ENCODE measurements around the gene KLHL2.

The KLHL2 gene

DNA sequence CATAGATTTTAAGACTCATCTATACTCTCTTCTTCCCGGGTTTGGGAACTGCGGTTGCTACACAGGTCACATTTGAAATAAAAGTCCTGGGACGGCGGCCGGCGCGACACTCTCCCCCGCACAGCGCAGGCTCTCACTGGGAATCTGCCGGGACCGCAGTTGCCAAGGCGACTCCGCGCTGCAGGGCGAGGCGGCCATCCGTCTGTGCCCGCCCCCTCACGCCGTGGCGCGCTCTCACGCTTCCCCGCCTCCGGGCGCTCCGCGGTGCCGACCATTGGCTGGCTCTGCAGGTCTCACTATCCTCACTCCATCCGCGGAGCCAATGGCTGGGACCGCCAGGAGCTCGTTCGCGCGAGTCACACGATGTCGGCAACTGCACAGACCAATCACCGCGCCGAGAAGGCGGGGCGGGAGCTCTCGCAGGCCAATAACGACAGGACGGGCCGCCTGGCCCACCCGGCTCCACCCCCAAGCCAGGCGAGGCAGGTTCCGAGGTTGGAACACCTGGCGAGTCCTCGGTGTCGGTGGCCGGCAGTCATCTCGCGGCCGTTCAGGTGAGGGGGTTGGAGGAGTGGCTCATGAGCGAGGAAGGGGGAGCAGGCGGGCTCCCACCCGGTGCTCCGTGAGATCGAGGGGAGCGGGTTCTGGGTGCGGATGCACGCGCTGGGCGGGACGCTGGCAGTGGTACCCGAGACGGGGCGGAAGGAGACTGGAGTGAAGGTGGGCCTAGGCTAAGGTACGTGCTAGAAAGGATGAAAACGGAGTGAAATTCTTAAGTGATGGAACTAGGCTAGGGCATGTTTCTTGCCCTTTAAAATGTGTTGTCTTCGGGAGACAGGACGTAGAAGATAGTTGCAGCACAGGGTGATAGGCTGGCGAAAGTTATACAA lies 120.1 kb downstream of the KLHL2 start, which contains the start of gene MSMO1:
Gene MSMO1 (plus strand): TSS at position 459 of the 890 bp plus-strand sequence. CDS start 5,702 bp downstream, outside the sequence.
- peak; percentile 99 for DNase-seq (ENCODE audit: low read depth)
- H3K4me3 ChIP-seq (ENCODE audit: low read length) = peak within 1 kb of the TSS; percentile 95
- TF ChIP-seq, protein P1, sequence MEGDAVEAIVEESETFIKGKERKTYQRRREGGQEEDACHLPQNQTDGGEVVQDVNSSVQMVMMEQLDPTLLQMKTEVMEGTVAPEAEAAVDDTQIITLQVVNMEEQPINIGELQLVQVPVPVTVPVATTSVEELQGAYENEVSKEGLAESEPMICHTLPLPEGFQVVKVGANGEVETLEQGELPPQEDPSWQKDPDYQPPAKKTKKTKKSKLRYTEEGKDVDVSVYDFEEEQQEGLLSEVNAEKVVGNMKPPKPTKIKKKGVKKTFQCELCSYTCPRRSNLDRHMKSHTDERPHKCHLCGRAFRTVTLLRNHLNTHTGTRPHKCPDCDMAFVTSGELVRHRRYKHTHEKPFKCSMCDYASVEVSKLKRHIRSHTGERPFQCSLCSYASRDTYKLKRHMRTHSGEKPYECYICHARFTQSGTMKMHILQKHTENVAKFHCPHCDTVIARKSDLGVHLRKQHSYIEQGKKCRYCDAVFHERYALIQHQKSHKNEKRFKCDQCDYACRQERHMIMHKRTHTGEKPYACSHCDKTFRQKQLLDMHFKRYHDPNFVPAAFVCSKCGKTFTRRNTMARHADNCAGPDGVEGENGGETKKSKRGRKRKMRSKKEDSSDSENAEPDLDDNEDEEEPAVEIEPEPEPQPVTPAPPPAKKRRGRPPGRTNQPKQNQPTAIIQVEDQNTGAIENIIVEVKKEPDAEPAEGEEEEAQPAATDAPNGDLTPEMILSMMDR (conservative IDR thresholded peaks at IDR 0.05; ENCODE audit: low read length) = no peak

DNA sequence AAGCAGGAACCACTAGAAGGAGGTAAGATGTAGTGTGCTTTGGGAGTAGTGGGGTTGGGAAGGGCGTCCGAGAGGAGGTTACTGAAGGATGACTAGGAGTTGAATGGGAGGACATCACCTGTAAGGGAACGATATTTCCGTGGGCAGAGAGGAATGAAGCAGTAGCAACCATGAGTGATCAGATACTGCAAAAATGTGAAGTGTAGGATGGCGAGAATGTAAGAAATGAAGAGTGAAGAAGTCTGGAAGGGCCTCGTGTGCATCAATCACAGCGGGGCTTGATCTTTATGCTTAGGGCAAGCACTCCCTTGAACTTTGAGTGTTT lies 120.7 kb downstream of the KLHL2 start:
- TF ChIP-seq, protein P1 (conservative IDR thresholded peaks at IDR 0.05; ENCODE audit: low read length) = no peak
- peak overlapping the region; percentile 95 for H3K4me3 ChIP-seq (ENCODE audit: low read length)
- peak; percentile 28 for DNase-seq (ENCODE audit: low read depth)

- no peak for DNase-seq (ENCODE audit: low read depth)
These were observed 121.3 kb downstream of the KLHL2 start for GRCh38 chr4:165328708-165329107.

DNA sequence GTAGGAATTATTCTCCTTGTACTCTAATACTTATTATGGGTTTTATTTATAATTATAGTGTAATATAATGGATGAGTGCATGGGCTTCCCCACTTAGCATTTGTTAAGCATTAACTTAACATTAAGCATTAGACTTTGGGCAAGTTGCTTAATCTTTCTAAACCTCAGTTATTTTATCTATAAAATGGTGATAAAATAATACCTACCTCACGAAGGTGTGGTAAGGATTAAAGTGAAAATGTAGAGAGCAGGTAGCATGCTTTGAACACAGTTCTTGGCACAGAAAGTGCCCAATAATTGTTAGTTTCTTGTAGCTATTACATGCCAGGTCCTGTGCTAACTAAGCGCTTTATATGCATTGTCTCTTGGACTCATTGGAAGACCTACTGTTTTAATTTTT lies 122.7 kb downstream of the KLHL2 start:
- TF ChIP-seq, protein P1 (conservative IDR thresholded peaks at IDR 0.05; ENCODE audit: low read length) = no peak
- DNase-seq (ENCODE audit: low read depth) = no peak
- H3K4me3 ChIP-seq (ENCODE audit: low read length) = no peak overlapping the region

More at GRCh38 chr4:165328708-165329107, 121.3 kb downstream of the KLHL2 start:
- TF ChIP-seq, protein P1 (conservative IDR thresholded peaks at IDR 0.05; ENCODE audit: low read length) = no peak
- peak overlapping the region; percentile 95 for H3K4me3 ChIP-seq (ENCODE audit: low read length)

DNA sequence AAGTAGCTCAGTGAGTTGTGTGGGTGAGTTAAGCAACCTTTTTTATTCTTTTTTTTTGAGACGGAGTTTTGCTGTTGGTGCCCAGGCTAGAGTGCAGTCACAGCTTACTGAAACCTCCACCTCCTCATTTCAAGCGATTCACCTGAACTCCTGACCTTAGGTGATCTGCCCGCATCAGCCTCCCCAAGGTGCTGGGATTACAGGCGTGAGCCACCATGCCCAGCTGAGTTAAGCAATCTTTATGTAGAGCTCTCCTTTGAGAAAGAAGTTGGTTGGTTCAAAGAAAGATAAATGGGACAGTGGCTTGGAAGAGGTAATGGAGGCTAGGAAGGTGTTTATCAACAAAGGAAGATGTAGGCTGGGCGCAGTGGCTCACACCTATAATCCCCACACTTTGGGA lies 123.3 kb downstream of the KLHL2 start:
- TF ChIP-seq, protein P1 (conservative IDR thresholded peaks at IDR 0.05; ENCODE audit: low read length) = no peak
- H3K4me3 ChIP-seq (ENCODE audit: low read length) = no peak overlapping the region
- no peak for DNase-seq (ENCODE audit: low read depth)

DNA sequence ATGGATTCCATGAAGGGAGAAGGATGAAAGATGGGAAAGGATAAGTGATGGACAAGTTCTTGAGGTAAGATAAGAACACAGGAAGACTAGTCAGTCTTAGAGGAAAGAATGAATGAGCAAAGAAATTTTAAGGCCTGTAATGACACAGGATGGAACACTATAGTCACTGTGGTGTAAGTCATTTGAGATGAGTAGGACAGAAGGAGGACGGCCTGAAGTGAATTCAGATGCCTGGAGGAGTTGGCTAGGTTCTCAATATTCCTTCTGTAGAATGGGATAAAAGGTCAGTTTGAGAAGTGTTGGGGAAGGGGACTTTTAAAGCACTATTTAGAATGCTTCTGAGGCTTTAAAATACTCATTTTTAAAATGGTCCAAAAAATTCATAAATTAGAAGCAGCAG lies 124.0 kb downstream of the KLHL2 start:
- no peak overlapping the region for H3K4me3 ChIP-seq (ENCODE audit: low read length)
- TF ChIP-seq, protein P1 (conservative IDR thresholded peaks at IDR 0.05; ENCODE audit: low read length) = no peak
- no peak for DNase-seq (ENCODE audit: low read depth)

GRCh38 chr4:165331823-165332222 lies 124.5 kb downstream of the KLHL2 start:
- DNase-seq (ENCODE audit: low read depth) = no peak
- TF ChIP-seq, protein P1 (conservative IDR thresholded peaks at IDR 0.05; ENCODE audit: low read length) = no peak
- no peak overlapping the region for H3K4me3 ChIP-seq (ENCODE audit: low read length)
